A549 treated with RU486 at 1 μM for 4 hours (cell line): ENCODE results near the gene ANXA10. TPM values are rescaled to one million over a fixed set of nuclear protein-coding genes. Genes with fewer than 3 reads are reported as not detected.

ENCODE experiments used
- total RNA-seq: library from RNA; stranded (reverse); fragments of 200-300 nt; extraction: Qiagen RNA extraction; gene quantifications from 5 replicates; pipeline ENCODE4 v1.2.3, GENCODE V29; 2022; ENCODE audit warnings: low read depth

The ANXA10 gene
- 2.3 to 4.1 TPM (median 3.4 TPM) in 5 replicates for total RNA-seq

DNA sequence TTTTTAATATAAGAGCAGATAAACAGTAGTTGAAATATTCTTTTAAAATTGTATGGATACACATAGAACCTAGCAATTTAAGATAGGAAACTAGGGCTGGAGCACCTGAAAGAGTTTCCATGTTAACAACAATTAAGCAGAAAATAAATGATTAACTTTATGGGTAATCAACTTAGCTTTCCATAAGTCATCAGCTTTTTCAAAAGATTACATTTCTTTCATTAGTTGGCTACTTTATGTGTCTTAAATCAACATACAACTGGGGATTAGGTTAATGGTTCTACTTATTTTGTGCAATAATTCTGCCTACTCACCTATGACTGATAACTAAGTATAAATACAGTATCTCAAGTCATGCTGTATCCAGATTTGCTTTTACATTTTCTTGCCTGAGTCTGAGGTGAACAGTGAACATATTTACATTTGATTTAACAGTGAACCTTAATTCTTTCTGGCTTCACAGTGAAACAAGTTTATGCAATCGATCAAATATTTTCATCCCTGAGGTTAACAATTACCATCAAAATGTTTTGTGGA lies at the start of gene ANXA10:
ANXA10 (plus strand) TSS at position 362 of the 537 bp plus-strand sequence; CDS start at position 526, 164 bp downstream.

Other genes with a start within 250 kb of the ANXA10 start
- gene DDX60, start 226.2 kb downstream of the ANXA10 start, total RNA-seq: 1.2 to 4.2 TPM (median 2.0 TPM) in 5 replicates